NCI-H1092 (cell line): ENCODE results near the gene MVD.

Source experiments
- DNase-seq: peaks from one replicate; lab custom pipeline; 2025; lab: John Stamatoyannopoulos, UW

MVD gene

GRCh38 chr16:88655733-88656281 is 7.1 kb downstream of the MVD start:
- DNase-seq: no peak

DNA sequence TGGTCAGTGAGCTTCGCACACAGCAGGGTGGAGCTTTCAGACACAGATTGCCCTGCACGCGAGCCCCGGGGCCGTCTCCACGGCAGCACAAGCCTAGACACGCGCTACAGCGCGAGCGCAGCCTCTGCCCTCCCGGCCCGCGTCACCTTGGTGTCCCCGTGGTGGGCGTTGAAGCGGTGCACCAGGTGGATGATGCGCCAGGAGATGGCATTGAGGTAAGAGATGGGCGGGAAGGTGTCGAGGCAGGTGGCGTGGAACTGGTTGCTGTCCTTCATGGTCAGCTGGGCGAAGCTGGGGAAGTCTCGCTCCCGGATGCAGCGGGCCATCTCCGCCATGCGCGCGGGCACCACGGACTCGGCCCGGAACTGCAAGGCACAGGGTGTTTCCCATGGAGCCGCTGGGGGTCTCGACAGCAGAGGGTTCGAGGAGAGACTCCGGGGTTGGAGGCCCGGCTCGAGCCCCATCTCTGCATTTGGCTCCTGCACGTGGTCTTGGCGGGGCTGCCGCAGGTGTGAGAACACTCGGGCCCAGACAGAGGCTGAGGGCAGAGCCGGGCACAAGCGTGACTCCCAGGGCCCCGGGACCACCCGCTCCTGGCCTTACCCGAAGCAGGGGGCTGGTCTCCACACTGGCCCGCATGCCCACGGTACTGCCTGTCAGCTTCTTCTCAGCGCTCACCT is 7.7 kb downstream of the MVD start:
- no peak for DNase-seq

DNA sequence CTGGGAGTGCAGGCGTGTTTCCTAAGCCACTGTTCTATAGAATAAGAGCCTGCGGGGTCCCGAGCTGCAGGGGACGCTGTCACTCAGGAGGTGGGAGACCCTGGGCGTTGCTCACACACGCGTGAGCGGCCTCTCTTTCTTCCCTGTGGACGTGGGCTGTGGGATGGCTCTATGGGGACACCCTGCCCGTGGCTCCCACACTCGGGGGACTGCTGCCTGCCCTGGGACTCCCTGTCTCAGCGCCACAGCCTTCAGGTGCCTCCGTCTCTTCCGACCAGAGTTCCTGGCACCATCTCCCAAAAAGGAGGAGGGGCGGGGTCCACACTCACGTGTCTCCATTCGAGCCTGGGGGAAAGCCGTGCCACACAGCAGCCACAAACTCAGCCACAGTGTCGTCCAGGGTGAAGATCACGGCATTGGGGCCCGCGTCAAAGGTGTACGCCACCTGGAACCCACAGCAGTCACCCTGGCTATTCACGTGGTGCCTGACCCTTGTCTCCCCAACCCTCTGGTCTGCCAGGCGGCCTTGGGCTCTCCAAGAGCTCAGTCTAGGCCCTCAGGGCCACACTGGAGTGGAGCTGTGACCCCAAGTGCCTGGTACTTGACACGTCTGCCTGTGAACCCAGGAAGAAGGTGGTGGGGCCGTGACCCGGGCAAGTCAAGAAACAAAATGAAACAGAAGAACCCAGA is 8.4 kb downstream of the MVD start:
- DNase-seq: no peak

DNA sequence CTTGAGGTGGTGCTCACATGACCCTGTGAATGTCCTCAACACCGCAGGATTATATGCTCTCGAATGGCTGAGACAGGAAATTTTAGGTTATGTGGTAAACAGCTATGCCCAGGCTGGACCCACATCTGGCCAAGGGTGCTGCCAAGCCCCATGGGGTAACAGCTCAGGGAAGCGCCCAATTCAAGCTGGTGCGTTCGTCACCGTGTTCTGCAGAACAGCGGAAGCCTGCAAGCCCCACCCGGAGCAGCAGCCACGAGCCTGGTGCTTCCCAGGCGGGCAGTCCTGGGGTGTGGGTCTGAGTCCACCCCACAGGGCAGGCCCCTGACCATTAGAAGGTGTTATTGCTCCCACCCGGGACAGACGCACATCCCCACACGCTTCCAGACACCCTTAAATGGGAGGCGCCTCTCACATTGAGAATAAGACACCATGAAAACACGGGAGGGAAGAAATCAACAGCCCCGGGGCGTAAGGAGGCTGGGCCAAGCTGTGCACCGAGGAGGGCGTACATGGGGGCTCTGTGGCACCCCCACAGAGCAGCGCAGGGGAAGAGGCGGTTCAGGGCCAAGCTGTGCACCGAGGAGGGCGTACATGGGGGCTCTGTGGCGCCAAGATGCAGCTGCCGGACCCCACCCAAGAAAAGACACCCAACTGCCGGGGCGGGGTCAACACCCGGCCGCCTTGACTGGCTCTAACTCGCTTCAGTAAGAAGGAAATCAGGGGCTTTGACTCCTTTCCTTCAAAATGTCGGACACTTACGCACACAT is 9.1 kb downstream of the MVD start:
- no peak for DNase-seq

DNA sequence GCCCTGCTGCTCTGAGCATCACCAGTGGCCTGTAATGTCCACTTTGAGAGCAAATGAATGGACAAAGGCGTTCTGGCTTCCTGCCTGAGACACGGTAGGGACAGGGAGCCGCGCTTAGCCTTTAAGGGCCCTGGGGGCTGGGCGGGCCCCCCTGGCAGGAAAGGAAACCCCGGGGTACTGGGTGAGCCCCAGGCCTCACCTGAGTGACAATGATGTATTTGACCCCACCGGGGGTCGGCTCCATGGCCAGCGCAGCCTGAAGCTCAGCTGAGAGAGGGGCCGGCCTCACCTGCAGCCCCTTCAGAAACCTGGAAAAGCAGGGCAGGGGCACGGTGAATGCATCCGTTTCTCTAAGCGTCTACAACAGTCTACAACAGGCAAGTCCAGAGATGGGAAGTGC is 9.8 kb downstream of the MVD start:
- DNase-seq: no peak

- DNase-seq: no peak
Measured at GRCh38 chr16:88652762-88653063, 10.2 kb downstream of the MVD start.

DNA sequence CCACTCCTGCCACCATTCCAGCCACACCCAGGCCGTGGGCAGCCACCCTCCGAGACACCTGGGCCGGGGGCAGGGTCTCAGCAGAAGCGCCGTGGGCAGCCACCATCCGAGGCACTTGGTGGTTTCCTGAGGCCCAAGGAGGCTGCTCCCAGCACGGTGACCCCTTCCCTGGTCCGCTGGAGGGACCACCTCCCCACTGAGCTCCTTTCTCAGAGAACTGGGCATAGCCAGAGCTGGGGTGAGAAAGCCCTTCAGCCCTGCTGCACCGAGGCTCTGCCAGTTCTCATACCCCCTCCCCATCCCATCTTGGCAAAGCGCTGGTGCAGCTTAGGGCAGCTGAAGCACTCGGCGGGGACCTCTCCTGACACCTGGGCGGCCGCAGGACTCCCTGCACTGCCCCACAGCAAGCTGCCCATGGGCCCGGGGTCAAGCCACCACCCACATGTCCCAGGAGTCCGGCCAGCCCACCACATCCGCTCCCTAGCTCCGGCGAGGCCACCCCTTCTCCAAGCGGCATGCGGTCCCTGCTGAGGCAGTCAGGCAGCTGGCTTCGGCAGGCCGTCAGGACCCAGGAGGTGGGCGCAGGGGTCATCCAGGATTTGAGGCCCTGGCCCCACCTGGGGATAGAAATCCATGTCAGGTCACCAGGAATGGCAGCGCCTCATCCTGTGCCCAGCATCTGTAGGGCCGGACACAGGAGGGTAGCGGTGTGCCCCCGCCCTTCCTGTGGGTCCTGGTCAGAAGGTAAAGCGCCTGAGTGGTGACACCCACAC is 10.7 kb downstream of the MVD start:
- no peak for DNase-seq

GRCh38 chr16:88651276-88651988 is 11.5 kb downstream of the MVD start:
- no peak for DNase-seq

- DNase-seq: no peak
Measured at GRCh38 chr16:88650749-88651275, 12.1 kb downstream of the MVD start, which contains the start of gene CYBA. TSS of gene CYBA (minus strand) at chr16:88651053. CDS start at chr16:88651013, 40 bp downstream.

DNA sequence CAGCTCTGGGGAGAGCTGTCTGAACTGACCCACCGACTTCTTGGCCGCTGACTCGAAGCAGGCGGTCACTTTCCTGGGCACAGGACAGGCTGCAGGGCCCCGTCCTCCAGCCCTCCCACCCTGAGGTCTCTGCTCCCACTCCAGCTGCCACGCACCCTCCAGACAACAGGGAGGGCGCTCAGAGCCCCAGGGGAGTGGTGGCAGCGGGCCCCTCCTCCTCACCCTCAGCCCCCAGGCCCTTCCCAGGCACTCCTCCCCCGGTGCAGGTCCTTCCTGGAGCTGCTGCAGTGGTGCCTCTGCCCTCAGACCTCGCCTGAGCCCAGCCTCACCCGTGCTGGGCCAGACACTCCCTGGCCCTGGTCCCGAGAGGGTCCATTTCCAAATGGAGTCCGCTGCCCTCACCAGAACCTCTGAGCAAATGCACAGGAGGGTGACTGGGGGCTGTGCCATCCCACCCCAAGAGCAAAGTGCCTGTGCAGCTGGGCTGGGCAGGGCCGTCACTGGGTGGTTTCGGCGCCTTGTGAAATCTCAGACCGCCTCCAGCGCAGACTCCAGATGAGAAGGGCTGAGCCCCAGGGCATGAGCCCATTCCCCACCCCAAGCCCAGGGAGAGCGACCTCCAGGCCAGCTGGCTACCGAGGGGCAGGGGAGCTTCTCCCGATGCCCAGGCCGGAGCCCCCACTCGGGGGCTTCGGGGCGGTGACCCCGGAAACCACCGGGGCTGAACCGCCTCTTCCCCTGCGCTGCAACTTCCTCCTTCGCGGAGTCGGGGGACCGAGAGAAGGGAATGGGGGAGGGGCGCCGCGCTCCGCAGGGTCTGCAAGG is 12.8 kb downstream of the MVD start:
- no peak for DNase-seq

DNA sequence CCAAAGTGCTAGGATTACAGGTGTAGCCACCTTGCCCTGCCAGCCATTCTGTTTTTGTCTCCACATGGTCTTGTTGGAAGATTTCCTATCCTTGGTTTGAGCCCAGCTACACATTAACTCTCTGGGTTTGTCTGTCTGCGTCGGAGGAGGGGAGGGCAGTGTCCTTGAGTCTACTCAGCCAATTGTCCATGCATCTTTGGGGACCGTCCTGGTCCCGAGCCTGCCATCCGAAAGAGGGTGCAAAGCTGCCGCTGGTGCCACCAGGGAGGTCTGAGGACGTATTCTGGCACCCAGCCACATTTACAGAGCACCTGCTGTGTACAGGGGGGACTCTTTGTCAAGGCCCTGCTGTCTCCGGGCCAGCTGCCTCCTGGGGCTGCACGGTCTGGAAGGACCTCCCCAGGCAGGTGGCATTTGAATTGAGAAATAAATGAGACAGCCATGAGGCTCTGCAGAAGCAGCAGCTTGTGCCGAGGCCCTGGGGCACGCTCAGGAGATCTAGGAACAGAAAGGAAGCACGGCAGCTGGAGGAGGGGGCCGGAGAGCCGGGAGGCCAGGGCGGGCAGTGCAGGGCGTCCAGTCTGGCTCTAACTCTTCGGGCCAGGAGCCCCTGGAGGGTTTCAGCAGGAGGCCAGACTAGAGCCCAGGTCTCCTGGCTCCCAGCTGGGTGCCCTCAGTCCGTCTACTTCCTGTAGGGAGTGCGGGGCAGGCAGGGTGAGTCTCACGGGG is 13.5 kb downstream of the MVD start:
- peak; percentile 72 for DNase-seq

GRCh38 chr16:88647178-88648070 is 15.5 kb downstream of the MVD start:
- no peak for DNase-seq

DNA sequence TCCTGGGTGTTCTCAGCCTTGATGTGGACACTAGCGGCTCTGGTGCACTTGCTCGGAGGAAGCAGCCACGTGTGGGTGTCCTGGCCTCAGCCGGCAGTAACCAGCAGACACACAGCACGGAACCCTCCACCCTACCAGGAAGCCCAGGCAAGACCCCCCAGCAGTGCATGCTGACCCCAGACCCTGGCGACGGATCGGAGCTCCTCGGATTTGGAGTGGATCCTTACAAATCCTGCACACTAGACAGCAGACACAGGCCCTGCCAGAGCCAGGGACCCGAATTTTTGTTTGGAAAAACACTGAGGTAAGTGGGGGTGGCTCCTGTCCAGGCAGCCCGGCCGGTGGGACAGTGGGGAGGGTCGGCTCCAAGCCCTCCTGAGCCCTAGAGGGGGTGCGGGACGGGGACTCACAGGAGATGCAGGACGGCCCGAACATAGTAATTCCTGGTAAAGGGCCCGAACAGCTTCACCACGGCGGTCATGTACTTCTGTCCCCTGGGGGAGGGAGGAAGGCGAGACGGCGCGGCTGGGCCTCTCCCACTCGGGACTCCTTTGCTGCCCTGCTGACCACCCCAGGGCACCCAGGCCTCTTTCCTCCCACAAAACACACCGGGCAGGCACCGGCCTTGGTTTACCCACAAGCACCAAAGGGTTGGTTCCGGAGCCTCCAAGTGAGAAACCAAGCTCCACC is 16.4 kb downstream of the MVD start:
- no peak for DNase-seq

DNA sequence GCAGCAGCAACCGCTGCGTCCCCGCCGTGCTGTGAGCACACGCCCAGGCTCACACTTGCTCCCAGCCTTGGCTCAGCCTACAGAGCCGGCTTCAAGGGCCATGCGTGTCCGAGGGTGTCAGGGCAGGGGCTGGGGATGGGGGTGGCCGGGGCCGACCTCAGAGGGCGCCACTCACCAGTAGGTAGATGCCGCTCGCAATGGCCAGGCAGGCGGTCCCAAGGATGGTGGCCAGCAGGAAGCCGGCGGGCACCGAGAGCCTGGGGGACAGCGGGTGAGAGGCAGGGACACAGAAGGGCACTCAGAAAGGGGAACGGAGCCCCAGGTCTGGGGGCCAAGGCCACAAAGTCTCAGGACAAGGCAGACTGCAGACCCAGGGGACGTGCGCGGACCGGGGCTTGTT is 16.9 kb downstream of the MVD start:
- DNase-seq: no peak

DNA sequence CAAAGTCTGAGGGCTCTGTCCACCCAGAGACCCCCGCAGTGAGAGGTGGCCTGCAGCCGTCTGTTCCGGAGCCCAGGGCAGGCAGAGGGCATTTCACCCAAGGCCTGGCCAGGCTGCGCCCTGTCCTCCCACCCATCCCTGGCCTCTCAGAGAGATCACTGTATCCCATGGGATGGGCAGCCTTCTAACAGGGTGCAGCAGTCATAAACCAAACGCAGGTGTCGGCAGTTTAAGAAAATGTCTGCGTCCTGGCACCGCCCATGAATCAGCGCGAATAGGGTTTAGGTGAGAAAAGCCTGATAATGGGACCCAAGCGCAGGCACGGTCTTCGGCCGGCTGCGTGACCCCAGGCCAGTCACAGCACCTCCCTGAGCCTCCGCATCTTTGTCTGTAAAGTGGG is 17.4 kb downstream of the MVD start:
- DNase-seq: no peak

DNA sequence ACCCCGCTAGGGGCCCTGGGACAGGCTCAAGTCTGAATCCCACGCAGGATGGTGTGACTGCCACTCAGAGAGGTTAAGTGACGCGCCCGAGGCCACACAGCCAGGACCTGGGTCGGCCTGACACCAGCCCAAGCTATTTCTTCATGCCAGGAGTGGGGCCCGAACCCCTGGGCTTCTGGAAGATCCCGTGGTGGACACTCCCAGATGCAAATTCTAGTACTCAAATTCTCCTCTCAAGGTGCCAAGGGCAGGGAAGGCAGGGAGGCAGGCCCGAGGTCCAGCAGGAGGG is 19.3 kb downstream of the MVD start:
- DNase-seq: no peak

DNA sequence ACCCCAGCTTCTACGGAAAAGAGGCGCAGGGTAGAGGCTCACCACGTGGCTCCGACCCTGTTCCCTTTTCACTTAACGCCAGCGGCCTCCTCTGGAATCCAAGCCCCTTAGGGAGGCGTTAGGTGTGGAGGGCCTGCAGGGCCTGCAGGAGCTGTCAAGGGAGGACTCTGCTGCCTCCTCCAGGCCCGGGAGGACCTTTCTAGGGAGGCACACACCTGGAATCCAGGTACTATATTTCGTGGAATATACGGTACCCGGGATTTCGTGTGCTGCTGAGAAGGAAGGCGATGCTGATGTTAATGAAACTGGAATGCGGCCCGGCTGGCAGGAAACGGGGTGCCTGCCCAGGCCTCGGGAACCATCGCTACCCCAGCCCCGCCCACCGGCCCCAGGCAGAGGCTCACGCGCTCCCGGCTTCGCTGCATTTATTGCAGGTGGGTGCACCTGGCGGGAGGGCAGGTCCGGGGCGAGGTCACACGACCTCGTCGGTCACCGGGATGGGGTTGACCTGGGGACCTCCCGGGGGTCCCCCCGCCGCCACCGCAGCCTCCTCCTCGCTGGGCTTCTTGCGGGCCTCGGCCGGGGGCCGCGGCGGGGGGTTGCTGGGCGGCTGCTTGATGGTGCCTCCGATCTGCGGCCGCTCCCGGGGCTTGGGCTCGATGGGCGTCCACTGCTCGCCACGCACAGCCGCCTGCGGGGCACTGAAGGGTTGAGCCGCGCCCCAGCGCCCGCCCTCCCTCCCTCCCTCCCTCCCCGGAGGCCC is 19.8 kb downstream of the MVD start:
- DNase-seq: no peak
